ENCODE data around the gene HCRTR1. TPM values are rescaled to one million over a fixed set of nuclear protein-coding genes. Genes with fewer than 3 reads are reported as not detected.

Gene HCRTR1
- polyA plus RNA-seq, 1 experiment, result not detected

- CTCF ChIA-PET, result interaction anchor here (1.0 to 1.4 kb wide), 2 partner anchors 43 to 118 kb away, joined by 3 to 4 read pairs; no protein-coding TSS in a partner anchor
- Histone ChIP-seq H3K27me3 (ENCODE audit: control insufficient read depth, insufficient read depth, low read length) (no peaks in the 10 kb centered on the region), H3K27ac (ENCODE audit: low read depth, low read length) (no peak overlapping the region), H3K9me3 (ENCODE audit: control insufficient read depth, insufficient read depth, low read length) (no peaks in the 10 kb centered on the region; the same call in 1 of the 2 replicates), H3K4me3 (ENCODE audit: low read depth, low read length) (no peak overlapping the region)
- DNase-seq (ENCODE audit: low read depth, low spot score), result no peak
- TF ChIP-seq CTCF (IDR thresholded peaks at IDR 0.05; ENCODE audit: low read depth, low read length), result no peak
- POLR2A ChIA-PET, result interaction anchor here (1.1 kb wide), 1 partner anchor 27 kb away, joined by 3 read pairs; the partner anchor contains the start of gene PEF1
These were observed 54.2 kb downstream of the HCRTR1 start for GRCh38 chr1:31671561-31672201.

GRCh38 chr1:31672986-31673385 lies 55.5 kb downstream of the HCRTR1 start:
- ChIA-PET POLR2A (no interaction called here), CTCF (no interaction called here)
- H3K4me3 ChIP-seq (ENCODE audit: low read depth, low read length), result no peak overlapping the region
- H3K9me3 ChIP-seq (ENCODE audit: control insufficient read depth, insufficient read depth, low read length), result no peaks in the 10 kb centered on the region; the same call in 1 of the 2 replicates
- no peak for DNase-seq (ENCODE audit: low read depth, low spot score)
- no peak for TF ChIP-seq CTCF (IDR thresholded peaks at IDR 0.05; ENCODE audit: low read depth, low read length)
- no peaks in the 10 kb centered on the region for H3K27me3 ChIP-seq (ENCODE audit: control insufficient read depth, insufficient read depth, low read length)
- H3K27ac ChIP-seq (ENCODE audit: low read depth, low read length), result no peak overlapping the region

- H3K27me3 ChIP-seq (ENCODE audit: control insufficient read depth, insufficient read depth, low read length), result no peaks in the 10 kb centered on the region
- no peak overlapping the region for H3K4me3 ChIP-seq (ENCODE audit: low read depth, low read length)
- POLR2A ChIA-PET, result no interaction called here
- no peak for TF ChIP-seq CTCF (IDR thresholded peaks at IDR 0.05; ENCODE audit: low read depth, low read length)
- CTCF ChIA-PET, result no interaction called here
- no peak for DNase-seq (ENCODE audit: low read depth, low spot score)
- no peak overlapping the region for H3K27ac ChIP-seq (ENCODE audit: low read depth, low read length)
- no peaks in the 10 kb centered on the region; the same call in 1 of the 2 replicates for H3K9me3 ChIP-seq (ENCODE audit: control insufficient read depth, insufficient read depth, low read length)
These were observed 55.9 kb downstream of the HCRTR1 start for GRCh38 chr1:31673433-31673832.

- Histone ChIP-seq H3K9me3 (ENCODE audit: control insufficient read depth, insufficient read depth, low read length) (no peaks in the 10 kb centered on the region; the same call in 1 of the 2 replicates), H3K27ac (ENCODE audit: low read depth, low read length) (no peak overlapping the region), H3K27me3 (ENCODE audit: control insufficient read depth, insufficient read depth, low read length) (no peaks in the 10 kb centered on the region), H3K4me3 (ENCODE audit: low read depth, low read length) (no peak overlapping the region)
- TF ChIP-seq CTCF (IDR thresholded peaks at IDR 0.05; ENCODE audit: low read depth, low read length), result no peak
- POLR2A ChIA-PET, result interaction anchor here (0.6 kb wide), 1 partner anchor 15 kb away, joined by 3 read pairs; no protein-coding TSS in a partner anchor
- CTCF ChIA-PET, result interaction anchor here (0.9 kb wide), 1 partner anchor 13 kb away, joined by 3 read pairs; no protein-coding TSS in a partner anchor
- no peak for DNase-seq (ENCODE audit: low read depth, low spot score)
These were observed 57.1 kb downstream of the HCRTR1 start for GRCh38 chr1:31674626-31675025.

GRCh38 chr1:31675161-31675560 lies 57.7 kb downstream of the HCRTR1 start:
- Histone ChIP-seq H3K4me3 (ENCODE audit: low read depth, low read length) (no peak overlapping the region), H3K27me3 (ENCODE audit: control insufficient read depth, insufficient read depth, low read length) (no peaks in the 10 kb centered on the region), H3K9me3 (ENCODE audit: control insufficient read depth, insufficient read depth, low read length) (no peaks in the 10 kb centered on the region; the same call in 1 of the 2 replicates), H3K27ac (ENCODE audit: low read depth, low read length) (no peak overlapping the region)
- POLR2A ChIA-PET, result no interaction called here
- no peak for DNase-seq (ENCODE audit: low read depth, low spot score)
- TF ChIP-seq CTCF (IDR thresholded peaks at IDR 0.05; ENCODE audit: low read depth, low read length), result no peak
- CTCF ChIA-PET, result interaction anchor here (0.9 kb wide), 1 partner anchor 14 kb away, joined by 3 read pairs; no protein-coding TSS in a partner anchor

Measured in AG04450 (cell line).